Neuronal stem cell (in vitro differentiated cells): ENCODE results near the gene DLG2.
A peak's percentile ranks its signal among the peaks of the same experiment; 100 is the strongest.

Experiments
- DNase-seq: peaks from one replicate; pipeline ENCODE4 v3.0.0-alpha.2; 2013; ENCODE audit warnings: low spot score
- H2AFZ ChIP-seq: one replicate; pipeline ENCODE4 v1.6.1; 2013; ENCODE audit warnings: mild to moderate bottlenecking, low read length, inconsistent platforms
- H2AK5ac ChIP-seq: 2 replicates; pipeline ENCODE4 v1.6.1; 2013; ENCODE audit warnings: low read depth, mild to moderate bottlenecking, inconsistent platforms, low read length, moderate library complexity, mixed read lengths
- H2BK120ac ChIP-seq: 2 replicates; pipeline ENCODE4 v1.6.1; 2013; ENCODE audit warnings: low read depth, mild to moderate bottlenecking, inconsistent platforms, low read length, moderate library complexity, mixed read lengths
- H2BK12ac ChIP-seq: one replicate; pipeline ENCODE4 v1.6.1; 2013; ENCODE audit warnings: low read length, inconsistent platforms
- H2BK15ac ChIP-seq: 2 replicates; pipeline ENCODE4 v1.6.1; 2013; ENCODE audit warnings: mild to moderate bottlenecking, low read length, inconsistent platforms, mixed read lengths
- H2BK5ac ChIP-seq: one replicate; pipeline ENCODE4 v1.6.1; 2013; ENCODE audit warnings: inconsistent platforms, mild to moderate bottlenecking, low read length, moderate library complexity
- H3K14ac ChIP-seq: one replicate; pipeline ENCODE4 v1.6.1; 2013; ENCODE audit warnings: low read length, inconsistent platforms
- H3K18ac ChIP-seq: 2 replicates; pipeline ENCODE4 v1.6.1; 2013; ENCODE audit warnings: low read length, inconsistent platforms
- H3K23ac ChIP-seq: 2 replicates; pipeline ENCODE4 v1.6.1; 2013; ENCODE audit warnings: low read depth, mild to moderate bottlenecking, mixed read lengths, low read length, inconsistent platforms; ENCODE audit not compliant: poor library complexity
- H3K27ac ChIP-seq: replicated peaks from 3 replicates; pipeline ENCODE4 v1.5.1; 2013; ENCODE audit warnings: low read length, inconsistent platforms
- H3K27me3 ChIP-seq, 3 experiments: 2 replicates each; pipeline ENCODE4 v1.6.1; 2013; ENCODE audit warnings: low read length in 3 of 3, mild to moderate bottlenecking in 2 of 3, inconsistent platforms in 1 of 3, low read depth in 1 of 3, mixed read lengths in 1 of 3, moderate library complexity in 1 of 3; ENCODE audit not compliant: control insufficient read depth in 3 of 3, insufficient read depth in 3 of 3
- H3K36me3 ChIP-seq, 2 donors: replicated peaks in 1 of 2; 2 replicates each; pipeline ENCODE4 v1.6.1; 2013; ENCODE audit warnings: low read length in 2 of 2; ENCODE audit not compliant: control insufficient read depth in 2 of 2, insufficient read depth in 2 of 2
- H3K4ac ChIP-seq: 2 replicates; pipeline ENCODE4 v1.6.1; 2013; ENCODE audit warnings: inconsistent platforms, mild to moderate bottlenecking, low read length, moderate library complexity
- H3K4me1 ChIP-seq, 2 donors: 1 replicate in 1 of 2; 2 replicates in 1 of 2; pipeline ENCODE4 v1.6.1; 2013; ENCODE audit warnings: low read length in 2 of 2, low read depth in 1 of 2; ENCODE audit not compliant: control insufficient read depth in 2 of 2, insufficient read depth in 1 of 2
- H3K4me2 ChIP-seq: one replicate; pipeline ENCODE4 v1.6.1; 2013; ENCODE audit warnings: mild to moderate bottlenecking, low read length, inconsistent platforms; ENCODE audit not compliant: insufficient read depth, poor library complexity, severe bottlenecking
- H3K4me3 ChIP-seq, 2 donors: 2 replicates each; pipeline ENCODE4 v1.5.1; 2013; ENCODE audit warnings: low read length in 2 of 2, mild to moderate bottlenecking in 2 of 2, inconsistent platforms in 1 of 2, moderate library complexity in 1 of 2
- H3K79me1 ChIP-seq: one replicate; pipeline ENCODE4 v1.6.1; 2013; ENCODE audit warnings: low read depth, mild to moderate bottlenecking, inconsistent platforms, low read length, moderate library complexity
- H3K9ac ChIP-seq: one replicate; pipeline ENCODE4 v1.6.1; 2013; ENCODE audit warnings: mild to moderate bottlenecking, low read depth, low read length, inconsistent platforms; ENCODE audit not compliant: poor library complexity
- H3K9me3 ChIP-seq, 2 donors: replicated peaks in 1 of 2; 2 replicates each; pipeline versions ENCODE3 to v1.6.1; 2013; ENCODE audit warnings: low read length in 2 of 2, mild to moderate bottlenecking in 2 of 2, inconsistent platforms in 1 of 2, low read depth in 1 of 2, mixed read lengths in 1 of 2, moderate library complexity in 1 of 2; ENCODE audit not compliant: control insufficient read depth in 2 of 2, insufficient read depth in 1 of 2
- H4K8ac ChIP-seq: one replicate; pipeline ENCODE4 v1.6.1; 2013; ENCODE audit warnings: low read depth, mild to moderate bottlenecking, inconsistent platforms, low read length, moderate library complexity
- H4K91ac ChIP-seq: one replicate; pipeline ENCODE4 v1.6.1; 2013; ENCODE audit warnings: low read length, low read depth, mild to moderate bottlenecking, inconsistent platforms; ENCODE audit not compliant: poor library complexity
- WGBS, 2 donors: extraction: QIAGEN DNeasy Blood & Tissue Kit; methylation state at CpG; one replicate each; pipeline ENCODE4 v1.1.7; 2013; ENCODE audit warnings: missing lambda C conversion rate in 2 of 2, mixed read lengths in 1 of 2; ENCODE audit not compliant: insufficient read length in 2 of 2, insufficient replicate concordance in 1 of 2; ENCODE audit errors: extremely low coverage in 2 of 2; 5-methylcytosine and 5-hydroxymethylcytosine counted together

Gene DLG2

DNA sequence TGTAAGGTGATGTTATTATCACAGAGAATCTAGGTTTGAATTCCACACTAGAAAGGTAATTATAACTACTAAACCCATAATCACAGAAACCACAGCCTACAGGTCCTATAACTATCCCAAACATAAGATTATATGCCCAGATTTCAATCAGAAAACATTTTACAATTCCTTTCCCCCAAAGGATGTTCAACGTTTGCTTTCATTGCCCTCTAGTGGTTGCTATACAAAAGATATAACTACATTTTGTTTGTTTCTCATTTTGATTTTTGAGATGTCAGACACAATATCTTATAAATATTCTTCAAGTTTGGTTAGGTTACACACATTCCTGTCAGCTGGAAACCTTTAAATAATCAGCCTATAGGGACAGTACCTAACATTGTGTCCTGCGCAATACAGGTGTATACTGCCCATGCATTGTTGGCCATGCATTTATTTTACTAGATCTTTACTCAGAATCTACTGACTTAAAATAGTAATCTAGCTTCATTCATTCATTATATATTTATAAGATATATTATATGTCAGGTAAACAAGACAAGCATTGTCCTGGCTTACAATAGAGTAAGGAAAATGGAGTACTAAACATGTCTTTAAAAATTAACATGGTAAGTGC, 1810.5 kb downstream of the DLG2 start:
- H3K14ac ChIP-seq = no peak overlapping the region
- H3K9me3 ChIP-seq = no peaks in the 10 kb centered on the region
- H3K18ac ChIP-seq = no peak overlapping the region
- no peaks in the 10 kb centered on the region for H3K36me3 ChIP-seq
- no peak overlapping the region for H2AFZ ChIP-seq
- H3K23ac ChIP-seq = no peak overlapping the region
- no peak overlapping the region for H3K27ac ChIP-seq
- H3K4ac ChIP-seq = no peak overlapping the region
- H2BK15ac ChIP-seq = no peak overlapping the region
- H3K27me3 ChIP-seq = peaks cover 0 to 7% (median 0%) of the 10 kb centered on the region in 3 experiments
- H2BK120ac ChIP-seq = no peak overlapping the region
- peak; percentile 24 for DNase-seq
- no peak overlapping the region for H2BK12ac ChIP-seq
- WGBS, 2 donors = no CpG with 5 or more reads among the region's 2 CpGs
- no peak overlapping the region for H2BK5ac ChIP-seq
- no peak overlapping the region for H4K91ac ChIP-seq
- H3K4me3 ChIP-seq = no peak overlapping the region
- H3K9ac ChIP-seq = no peak overlapping the region
- H3K4me2 ChIP-seq = no peak overlapping the region
- H2AK5ac ChIP-seq = no peak overlapping the region
- H4K8ac ChIP-seq = no peak overlapping the region
- H3K4me1 ChIP-seq = no peaks in the 10 kb centered on the region
- no peaks in the 10 kb centered on the region for H3K79me1 ChIP-seq

DNA sequence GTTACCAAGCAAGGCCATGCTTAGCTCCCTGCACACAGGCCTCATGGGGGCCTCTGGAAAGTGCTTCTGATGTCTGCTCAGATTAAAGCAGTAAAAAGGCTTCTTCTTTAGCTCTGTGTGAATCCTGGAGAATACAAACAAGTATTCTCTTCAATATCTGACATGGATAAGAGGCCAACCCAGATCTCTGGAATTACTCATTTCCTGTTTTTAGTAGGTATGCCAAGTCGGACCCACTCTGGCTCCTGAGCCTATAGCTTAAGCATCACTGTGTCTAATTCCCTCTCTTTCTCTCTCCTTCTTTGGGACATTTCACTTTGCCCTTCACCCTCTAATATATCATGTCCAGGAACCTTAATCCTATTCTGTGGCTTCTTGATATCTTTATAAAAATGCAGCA, 1811.4 kb downstream of the DLG2 start:
- Histone ChIP-seq H4K8ac (no peak overlapping the region), H2AFZ (no peak overlapping the region), H3K4me3 (no peak overlapping the region), H3K14ac (no peak overlapping the region), H2BK15ac (no peak overlapping the region), H3K4me2 (no peak overlapping the region), H2BK12ac (no peak overlapping the region), H3K9me3 (no peaks in the 10 kb centered on the region), H2BK5ac (no peak overlapping the region), H3K27ac (no peak overlapping the region), H4K91ac (no peak overlapping the region), H2AK5ac (no peak overlapping the region), H3K4ac (no peak overlapping the region), H3K23ac (no peak overlapping the region), H3K36me3 (no peaks in the 10 kb centered on the region), H2BK120ac (no peak overlapping the region), H3K9ac (no peak overlapping the region), H3K79me1 (no peaks in the 10 kb centered on the region), H3K4me1 (no peaks in the 10 kb centered on the region), H3K27me3 (peaks cover 0 to 7% (median 0%) of the 10 kb centered on the region in 3 experiments), H3K18ac (no peak overlapping the region)
- DNase-seq = no peak
- no CpG with 5 or more reads among the region's 1 CpG for WGBS, 2 donors

GRCh38 chr11:83813296-83813695, 1813.8 kb downstream of the DLG2 start:
- H3K27me3 ChIP-seq = peaks cover 0 to 22% (median 0%) of the 10 kb centered on the region in 3 experiments
- DNase-seq = no peak
- no peak overlapping the region for H3K14ac ChIP-seq
- no peak overlapping the region for H3K27ac ChIP-seq
- no peak overlapping the region for H4K91ac ChIP-seq
- no peak overlapping the region for H2AK5ac ChIP-seq
- H2BK120ac ChIP-seq = no peak overlapping the region
- H3K23ac ChIP-seq = no peak overlapping the region
- H4K8ac ChIP-seq = no peak overlapping the region
- H3K4ac ChIP-seq = no peak overlapping the region
- H3K4me3 ChIP-seq = no peak overlapping the region
- H3K18ac ChIP-seq = no peak overlapping the region
- H3K36me3 ChIP-seq = no peaks in the 10 kb centered on the region
- H3K79me1 ChIP-seq = no peaks in the 10 kb centered on the region
- WGBS, 2 donors = no CpG with 5 or more reads among the region's 3 CpGs
- no peak overlapping the region for H2BK12ac ChIP-seq
- no peak overlapping the region for H3K9ac ChIP-seq
- H3K4me1 ChIP-seq = no peaks in the 10 kb centered on the region
- H3K4me2 ChIP-seq = no peak overlapping the region
- H2BK15ac ChIP-seq = no peak overlapping the region
- no peak overlapping the region for H2AFZ ChIP-seq
- H3K9me3 ChIP-seq = no peaks in the 10 kb centered on the region
- H2BK5ac ChIP-seq = no peak overlapping the region

DNA sequence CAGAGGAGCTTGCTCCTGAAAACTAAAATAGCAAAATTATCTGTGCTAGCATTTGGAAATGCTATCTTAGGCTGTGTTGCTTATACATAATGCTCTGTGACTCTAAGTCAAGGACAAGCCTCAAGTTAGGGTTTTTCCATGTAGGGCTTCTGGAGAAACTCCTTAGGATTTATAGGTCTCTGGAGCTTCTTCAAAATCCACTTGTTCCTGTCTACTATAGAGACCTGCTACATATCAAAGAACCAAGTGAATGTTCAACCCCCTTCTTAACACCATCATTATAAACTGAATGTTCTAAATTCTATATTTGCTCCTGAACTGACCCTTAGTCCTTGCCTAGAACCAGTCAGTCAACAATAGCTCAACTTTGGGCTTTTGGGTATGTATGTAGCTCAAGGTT, 1817.9 kb downstream of the DLG2 start:
- no peaks in the 10 kb centered on the region for H3K79me1 ChIP-seq
- no peak overlapping the region for H3K4me3 ChIP-seq
- no peak overlapping the region for H2AFZ ChIP-seq
- no peak overlapping the region for H2BK15ac ChIP-seq
- no peak overlapping the region for H3K14ac ChIP-seq
- H2BK12ac ChIP-seq = no peak overlapping the region
- no peaks in the 10 kb centered on the region for H3K36me3 ChIP-seq
- H4K8ac ChIP-seq = no peak overlapping the region
- H4K91ac ChIP-seq = no peak overlapping the region
- no peaks in the 10 kb centered on the region for H3K9me3 ChIP-seq
- no peak overlapping the region for H3K27ac ChIP-seq
- H3K4me1 ChIP-seq = no peaks in the 10 kb centered on the region
- H3K27me3 ChIP-seq = peaks cover 0 to 23% (median 0%) of the 10 kb centered on the region in 3 experiments
- H2AK5ac ChIP-seq = no peak overlapping the region
- H3K18ac ChIP-seq = no peak overlapping the region
- no peak overlapping the region for H3K4ac ChIP-seq
- no peak overlapping the region for H3K4me2 ChIP-seq
- no peak overlapping the region for H2BK5ac ChIP-seq
- H3K23ac ChIP-seq = no peak overlapping the region
- no peak overlapping the region for H2BK120ac ChIP-seq
- DNase-seq = no peak
- no peak overlapping the region for H3K9ac ChIP-seq
